ENCODE measurements around the gene BICDL2. TPM values are rescaled to one million over a fixed set of nuclear protein-coding genes. Genes with fewer than 3 reads are reported as not detected.
A peak's percentile ranks its signal among the peaks of the same experiment; 100 is the strongest.

BICDL2 gene
- total and polyA plus RNA-seq, 4 donors = 0.06 to 0.39 (median 0.24) TPM

- no peaks in the 10 kb centered on the region for H3K9me3 ChIP-seq (ENCODE audit: control insufficient read depth, insufficient read depth, low read length)
- WGBS (ENCODE audit: insufficient coverage) = 77% methylated on average over 26 of the region's 26 CpGs
Observed at GRCh38 chr16:3049921-3050481, 13.3 kb upstream of the BICDL2 start.

GRCh38 chr16:3047387-3047720, 10.6 kb upstream of the BICDL2 start:
- WGBS (ENCODE audit: insufficient coverage) = 7% methylated on average over 12 of the region's 13 CpGs
- peaks cover 75% of the 10 kb centered on the region for H3K27me3 ChIP-seq (ENCODE audit: control insufficient read depth, insufficient read depth, low read length)
- no peak overlapping the region for H3K27ac ChIP-seq (ENCODE audit: low read depth, low read length)
- no peak for DNase-seq (ENCODE audit: low read depth in 4 of 6, low spot score in 6 of 6)
- H3K36me3 ChIP-seq (ENCODE audit: control insufficient read depth, insufficient read depth, low read length) = no peaks in the 10 kb centered on the region
- H3K4me3 ChIP-seq (ENCODE audit: low read depth, low read length) = no peak overlapping the region
- no peaks in the 10 kb centered on the region for H3K9me3 ChIP-seq (ENCODE audit: control insufficient read depth, insufficient read depth, low read length)
- peaks cover 19% of the 10 kb centered on the region for H3K4me1 ChIP-seq (ENCODE audit: control insufficient read depth, insufficient read depth, low read length)

More at GRCh38 chr16:3049921-3050481, 13.3 kb upstream of the BICDL2 start:
- Histone ChIP-seq H3K4me1 (ENCODE audit: control insufficient read depth, insufficient read depth, low read length) (peaks cover 19% of the 10 kb centered on the region), H3K27me3 (ENCODE audit: control insufficient read depth, insufficient read depth, low read length) (peaks cover 49% of the 10 kb centered on the region), H3K27ac (ENCODE audit: low read depth, low read length) (no peak overlapping the region), H3K36me3 (ENCODE audit: control insufficient read depth, insufficient read depth, low read length) (peaks cover 11% of the 10 kb centered on the region), H3K4me3 (ENCODE audit: low read depth, low read length) (no peak overlapping the region)
- DNase-seq (ENCODE audit: low read depth in 4 of 6, low spot score in 6 of 6) = no peak

- H3K27me3 ChIP-seq (ENCODE audit: control insufficient read depth, insufficient read depth, low read length) = peaks cover 76% of the 10 kb centered on the region
- H3K4me3 ChIP-seq (ENCODE audit: low read depth, low read length) = no peak overlapping the region
- peaks cover 19% of the 10 kb centered on the region for H3K4me1 ChIP-seq (ENCODE audit: control insufficient read depth, insufficient read depth, low read length)
- no peak overlapping the region for H3K27ac ChIP-seq (ENCODE audit: low read depth, low read length)
- no peaks in the 10 kb centered on the region for H3K36me3 ChIP-seq (ENCODE audit: control insufficient read depth, insufficient read depth, low read length)
- under 1% methylated on average over 51 of the region's 54 CpGs for WGBS (ENCODE audit: insufficient coverage)
- DNase-seq (ENCODE audit: low read depth in 4 of 6, low spot score in 6 of 6) = no peak
- no peaks in the 10 kb centered on the region for H3K9me3 ChIP-seq (ENCODE audit: control insufficient read depth, insufficient read depth, low read length)
Observed at GRCh38 chr16:3046641-3047386, 10.1 kb upstream of the BICDL2 start.

- DNase-seq (ENCODE audit: low read depth in 4 of 6, low spot score in 6 of 6) = peak in 1 of 6 donors; percentile 9
- under 1% methylated on average over 82 of the region's 86 CpGs for WGBS (ENCODE audit: insufficient coverage)
- H3K27me3 ChIP-seq (ENCODE audit: control insufficient read depth, insufficient read depth, low read length) = peaks cover 80% of the 10 kb centered on the region
Observed at GRCh38 chr16:3045758-3046640, 9.3 kb upstream of the BICDL2 start, which contains the start of gene MMP25. MMP25 (plus strand) TSS chr16:3046561; CDS start chr16:3046918, 357 bp downstream.

GRCh38 chr16:3044708-3045107, 8.0 kb upstream of the BICDL2 start:
- Histone ChIP-seq H3K36me3 (ENCODE audit: control insufficient read depth, insufficient read depth, low read length) (no peaks in the 10 kb centered on the region), H3K9me3 (ENCODE audit: control insufficient read depth, insufficient read depth, low read length) (no peaks in the 10 kb centered on the region), H3K4me1 (ENCODE audit: control insufficient read depth, insufficient read depth, low read length) (peaks cover 19% of the 10 kb centered on the region), H3K4me3 (ENCODE audit: low read depth, low read length) (no peak overlapping the region), H3K27me3 (ENCODE audit: control insufficient read depth, insufficient read depth, low read length) (peaks cover 80% of the 10 kb centered on the region), H3K27ac (ENCODE audit: low read depth, low read length) (no peak overlapping the region)
- WGBS (ENCODE audit: insufficient coverage) = 89% methylated on average over 4 of the region's 6 CpGs
- no peak for DNase-seq (ENCODE audit: low read depth in 4 of 6, low spot score in 6 of 6)

More at GRCh38 chr16:3045758-3046640, 9.3 kb upstream of the BICDL2 start, which contains the start of gene MMP25:
- H3K4me3 ChIP-seq (ENCODE audit: low read depth, low read length) = peak within 1 kb of the TSS; percentile 6
- H3K4me1 ChIP-seq (ENCODE audit: control insufficient read depth, insufficient read depth, low read length) = peaks cover 19% of the 10 kb centered on the region
- H3K27ac ChIP-seq (ENCODE audit: low read depth, low read length) = peak within 1 kb of the TSS; percentile 2
- no peaks in the 10 kb centered on the region for H3K9me3 ChIP-seq (ENCODE audit: control insufficient read depth, insufficient read depth, low read length)
- H3K36me3 ChIP-seq (ENCODE audit: control insufficient read depth, insufficient read depth, low read length) = no peaks in the 10 kb centered on the region

- Histone ChIP-seq H3K4me3 (ENCODE audit: low read depth, low read length) (no peak overlapping the region), H3K9me3 (ENCODE audit: control insufficient read depth, insufficient read depth, low read length) (no peaks in the 10 kb centered on the region), H3K36me3 (ENCODE audit: control insufficient read depth, insufficient read depth, low read length) (no peaks in the 10 kb centered on the region), H3K4me1 (ENCODE audit: control insufficient read depth, insufficient read depth, low read length) (peaks cover 19% of the 10 kb centered on the region), H3K27ac (ENCODE audit: low read depth, low read length) (no peak overlapping the region), H3K27me3 (ENCODE audit: control insufficient read depth, insufficient read depth, low read length) (peaks cover 74% of the 10 kb centered on the region)
- WGBS (ENCODE audit: insufficient coverage) = no CpG with 5 or more reads among the region's 3 CpGs
- no peak for DNase-seq (ENCODE audit: low read depth in 4 of 6, low spot score in 6 of 6)
Observed at GRCh38 chr16:3042376-3042775, 5.6 kb upstream of the BICDL2 start.

GRCh38 chr16:3038896-3039295, 2.2 kb upstream of the BICDL2 start:
- Histone ChIP-seq H3K27me3 (ENCODE audit: control insufficient read depth, insufficient read depth, low read length) (peaks cover 75% of the 10 kb centered on the region), H3K4me3 (ENCODE audit: low read depth, low read length) (no peak overlapping the region), H3K36me3 (ENCODE audit: control insufficient read depth, insufficient read depth, low read length) (no peaks in the 10 kb centered on the region), H3K4me1 (ENCODE audit: control insufficient read depth, insufficient read depth, low read length) (peaks cover 11% of the 10 kb centered on the region), H3K9me3 (ENCODE audit: control insufficient read depth, insufficient read depth, low read length) (no peaks in the 10 kb centered on the region), H3K27ac (ENCODE audit: low read depth, low read length) (no peak overlapping the region)
- 96% methylated on average over 3 of the region's 5 CpGs for WGBS (ENCODE audit: insufficient coverage)
- DNase-seq (ENCODE audit: low read depth in 4 of 6, low spot score in 6 of 6) = no peak

GRCh38 chr16:3038256-3038655, 1.5 kb upstream of the BICDL2 start:
- WGBS (ENCODE audit: insufficient coverage) = 49% methylated on average over 8 of the region's 11 CpGs
- no peak for DNase-seq (ENCODE audit: low read depth in 4 of 6, low spot score in 6 of 6)
- H3K36me3 ChIP-seq (ENCODE audit: control insufficient read depth, insufficient read depth, low read length) = no peaks in the 10 kb centered on the region
- H3K4me1 ChIP-seq (ENCODE audit: control insufficient read depth, insufficient read depth, low read length) = peaks cover 11% of the 10 kb centered on the region
- H3K27ac ChIP-seq (ENCODE audit: low read depth, low read length) = no peak overlapping the region
- H3K27me3 ChIP-seq (ENCODE audit: control insufficient read depth, insufficient read depth, low read length) = peaks cover 74% of the 10 kb centered on the region
- H3K9me3 ChIP-seq (ENCODE audit: control insufficient read depth, insufficient read depth, low read length) = no peaks in the 10 kb centered on the region
- no peak overlapping the region for H3K4me3 ChIP-seq (ENCODE audit: low read depth, low read length)

GRCh38 chr16:3035972-3036725, 595 bp downstream of the BICDL2 start:
- H3K27me3 ChIP-seq (ENCODE audit: control insufficient read depth, insufficient read depth, low read length) = peaks cover 79% of the 10 kb centered on the region
- H3K9me3 ChIP-seq (ENCODE audit: control insufficient read depth, insufficient read depth, low read length) = no peaks in the 10 kb centered on the region
- WGBS (ENCODE audit: insufficient coverage) = 4% methylated on average over 35 of the region's 40 CpGs
- H3K4me1 ChIP-seq (ENCODE audit: control insufficient read depth, insufficient read depth, low read length) = peaks cover 11% of the 10 kb centered on the region
- DNase-seq (ENCODE audit: low read depth in 4 of 6, low spot score in 6 of 6) = no peak
- H3K36me3 ChIP-seq (ENCODE audit: control insufficient read depth, insufficient read depth, low read length) = no peaks in the 10 kb centered on the region
- H3K27ac ChIP-seq (ENCODE audit: low read depth, low read length) = no peak overlapping the region
- H3K4me3 ChIP-seq (ENCODE audit: low read depth, low read length) = no peak overlapping the region
